GM06990 (cell line): ENCODE measurements around the gene CYFIP1.

ENCODE experiments used
- DNase-seq: peaks from one replicate; pipeline ENCODE4 v3.0.0-alpha.2; 2011; ENCODE audit not compliant: insufficient read length; ENCODE audit errors: extremely low read depth
- H3K27me3 ChIP-seq: replicated peaks from 2 replicates; pipeline ENCODE4 v1.6.0; 2011; ENCODE audit warnings: low read length; ENCODE audit not compliant: control insufficient read depth, insufficient read depth
- H3K36me3 ChIP-seq: 2 replicates; pipeline ENCODE4 v1.5.1; 2011; ENCODE audit warnings: low read length; ENCODE audit not compliant: control insufficient read depth, insufficient read depth
- H3K4me3 ChIP-seq: replicated peaks from 2 replicates; pipeline ENCODE4 v1.5.1; 2011; ENCODE audit warnings: low read depth, mild to moderate bottlenecking, control low read depth, low read length
- TF ChIP-seq, protein P1 (sequence below): IDR thresholded peaks from 2 replicates; pipeline ENCODE4 v1.5.1; 2011; ENCODE audit warnings: low read length, control low read depth, mild to moderate bottlenecking, inconsistent platforms; ENCODE audit not compliant: insufficient read depth, poor library complexity, severe bottlenecking

Gene CYFIP1

GRCh38 chr15:22868928-22869327 lies 111.2 kb downstream of the CYFIP1 start:
- TF ChIP-seq, protein P1, sequence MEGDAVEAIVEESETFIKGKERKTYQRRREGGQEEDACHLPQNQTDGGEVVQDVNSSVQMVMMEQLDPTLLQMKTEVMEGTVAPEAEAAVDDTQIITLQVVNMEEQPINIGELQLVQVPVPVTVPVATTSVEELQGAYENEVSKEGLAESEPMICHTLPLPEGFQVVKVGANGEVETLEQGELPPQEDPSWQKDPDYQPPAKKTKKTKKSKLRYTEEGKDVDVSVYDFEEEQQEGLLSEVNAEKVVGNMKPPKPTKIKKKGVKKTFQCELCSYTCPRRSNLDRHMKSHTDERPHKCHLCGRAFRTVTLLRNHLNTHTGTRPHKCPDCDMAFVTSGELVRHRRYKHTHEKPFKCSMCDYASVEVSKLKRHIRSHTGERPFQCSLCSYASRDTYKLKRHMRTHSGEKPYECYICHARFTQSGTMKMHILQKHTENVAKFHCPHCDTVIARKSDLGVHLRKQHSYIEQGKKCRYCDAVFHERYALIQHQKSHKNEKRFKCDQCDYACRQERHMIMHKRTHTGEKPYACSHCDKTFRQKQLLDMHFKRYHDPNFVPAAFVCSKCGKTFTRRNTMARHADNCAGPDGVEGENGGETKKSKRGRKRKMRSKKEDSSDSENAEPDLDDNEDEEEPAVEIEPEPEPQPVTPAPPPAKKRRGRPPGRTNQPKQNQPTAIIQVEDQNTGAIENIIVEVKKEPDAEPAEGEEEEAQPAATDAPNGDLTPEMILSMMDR = no peak
- Histone ChIP-seq H3K36me3 (peaks cover 16% of the 10 kb centered on the region), H3K4me3 (no peak overlapping the region), H3K27me3 (no peaks in the 10 kb centered on the region)
- DNase-seq = no peak

DNA sequence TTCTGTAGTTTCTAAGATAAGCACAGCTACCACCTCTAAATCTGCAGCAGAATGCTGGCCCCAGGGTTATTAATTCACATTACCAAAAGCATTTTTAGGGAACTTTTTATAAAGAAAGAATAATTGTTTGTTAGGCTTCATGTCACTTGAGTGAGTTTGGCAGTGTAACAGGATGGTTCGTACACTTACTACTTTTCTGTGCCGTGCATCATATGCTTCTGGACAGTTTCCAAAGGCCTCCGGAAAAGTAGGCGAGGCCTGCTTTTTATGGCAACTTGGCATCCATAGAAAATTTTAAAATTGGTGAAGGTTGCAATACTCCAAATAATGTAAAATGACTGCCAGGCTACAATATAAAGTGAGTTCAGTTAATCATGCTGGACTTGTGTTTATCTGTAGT lies 111.7 kb downstream of the CYFIP1 start:
- Histone ChIP-seq H3K27me3 (no peaks in the 10 kb centered on the region), H3K4me3 (no peak overlapping the region), H3K36me3 (peaks cover 17% of the 10 kb centered on the region)
- no peak for DNase-seq
- TF ChIP-seq, protein P1 = no peak

DNA sequence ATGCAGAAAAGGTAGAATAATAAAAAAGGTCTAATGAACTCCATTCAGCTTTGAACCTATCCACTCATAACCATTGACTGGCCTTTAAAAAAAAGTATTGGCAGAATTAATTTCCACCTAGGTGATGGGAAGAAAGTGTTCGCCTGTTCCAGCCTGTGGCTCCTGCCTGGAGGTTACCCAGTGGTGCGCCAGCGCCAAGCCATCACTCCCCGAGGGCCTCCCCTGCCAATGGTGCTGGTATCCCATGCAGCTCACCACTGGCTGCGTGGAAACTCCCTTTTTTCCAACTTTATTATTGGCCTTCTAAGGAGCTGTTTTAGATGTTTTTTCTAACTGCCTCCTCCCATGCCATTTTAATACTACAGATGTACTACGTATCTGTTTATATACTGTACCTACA lies 112.3 kb downstream of the CYFIP1 start:
- no peaks in the 10 kb centered on the region for H3K27me3 ChIP-seq
- TF ChIP-seq, protein P1 = no peak
- peaks cover 23% of the 10 kb centered on the region for H3K36me3 ChIP-seq
- DNase-seq = no peak
- H3K4me3 ChIP-seq = no peak overlapping the region

DNA sequence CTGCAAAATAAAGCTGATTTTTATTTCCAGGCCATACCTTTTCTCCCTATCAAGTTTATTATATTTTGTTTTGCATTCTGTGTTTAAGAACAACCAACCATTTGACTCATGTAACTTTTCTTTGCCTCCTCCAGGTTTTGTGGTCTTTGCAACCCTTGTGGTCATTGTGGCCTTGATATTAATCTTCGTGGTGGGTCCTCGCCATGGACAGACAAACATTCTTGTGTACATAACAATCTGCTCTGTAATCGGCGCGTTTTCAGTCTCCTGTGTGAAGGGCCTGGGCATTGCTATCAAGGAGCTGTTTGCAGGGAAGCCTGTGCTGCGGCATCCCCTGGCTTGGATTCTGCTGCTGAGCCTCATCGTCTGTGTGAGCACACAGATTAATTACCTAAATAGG lies 114.1 kb downstream of the CYFIP1 start:
- TF ChIP-seq, protein P1 = no peak
- H3K27me3 ChIP-seq = no peaks in the 10 kb centered on the region
- no peak overlapping the region for H3K4me3 ChIP-seq
- no peak for DNase-seq
- peaks cover 23% of the 10 kb centered on the region for H3K36me3 ChIP-seq

DNA sequence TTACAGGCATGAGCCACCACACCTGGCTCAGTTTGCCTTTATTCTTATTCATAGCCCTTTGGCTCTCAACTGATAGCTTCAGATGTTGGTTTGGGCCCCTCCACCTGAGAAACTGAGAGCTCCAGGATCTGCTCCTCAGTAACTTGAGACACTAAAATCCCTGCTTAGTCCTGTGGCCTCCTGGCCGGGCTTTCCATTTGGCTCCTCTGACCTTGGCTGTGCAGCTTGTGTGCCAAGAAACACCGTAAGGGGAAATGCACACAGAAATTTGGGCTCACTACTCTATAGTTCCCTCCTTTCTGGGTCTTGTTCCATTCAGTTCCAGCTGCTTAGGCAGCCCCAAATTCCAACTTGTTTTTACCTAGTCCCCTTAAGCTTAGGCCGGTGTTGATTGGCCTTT lies 116.8 kb downstream of the CYFIP1 start:
- TF ChIP-seq, protein P1 = no peak
- H3K36me3 ChIP-seq = peaks cover 21% of the 10 kb centered on the region
- DNase-seq = no peak

GRCh38 chr15:22861161-22861560 lies 119.0 kb downstream of the CYFIP1 start:
- no peak overlapping the region for H3K4me3 ChIP-seq
- TF ChIP-seq, protein P1 = no peak
- H3K36me3 ChIP-seq = peaks cover 19% of the 10 kb centered on the region
- no peak for DNase-seq
- H3K27me3 ChIP-seq = no peaks in the 10 kb centered on the region

More for the DNA sequence above, 116.8 kb downstream of the CYFIP1 start:
- no peaks in the 10 kb centered on the region for H3K27me3 ChIP-seq
- no peak overlapping the region for H3K4me3 ChIP-seq
